HEK293 (cell line): Measurements from ENCODE around the gene SMIM20.
"Not testable (repeated sequence)": the region's sequence is repeated elsewhere in the genome, so short reads cannot be mapped to it uniquely, and the experiment has no call there.

Source experiments
- CTCF ChIP-seq: fragments of 450-650 bp; formaldehyde crosslinking; IDR thresholded peaks from 2 replicates; pipeline ENCODE4 v1.5.1; 2016; ENCODE audit warnings: missing biosample characterization, missing genetic modification characterization
- KLF9 ChIP-seq: fragments of 450-650 bp; formaldehyde crosslinking; IDR thresholded peaks from 2 replicates; pipeline ENCODE4 v1.5.1; 2016; ENCODE audit warnings: missing biosample characterization, missing genetic modification characterization, low read depth
- PBX3 ChIP-seq: sonication (generic); formaldehyde crosslinking; IDR thresholded peaks from 2 replicates; pipeline ENCODE4 v1.8.1; 2022; ENCODE audit warnings: mild to moderate bottlenecking, moderate library complexity, missing genetic modification reagents
- SETDB1 ChIP-seq: IDR thresholded peaks from one replicate; pipeline ENCODE4 v1.6.1; 2017; ENCODE audit warnings: mild to moderate bottlenecking, low read length, moderate library complexity, mixed read lengths; ENCODE audit not compliant: insufficient read length
- ZNF112 ChIP-seq: fragments of 450-650 bp; formaldehyde crosslinking; IDR thresholded peaks from 2 replicates; pipeline ENCODE4 v1.5.0; 2017; ENCODE audit warnings: missing biosample characterization, missing genetic modification characterization
- ZNF146 ChIP-seq: fragments of 450-650 bp; formaldehyde crosslinking; IDR thresholded peaks from 2 replicates; pipeline ENCODE4 v1.5.1; 2016; ENCODE audit warnings: missing biosample characterization, missing genetic modification characterization
- ZNF274 ChIP-seq, 2 experiments: fragments of 200-500 bp in 1 of 2; fragments of 450-650 bp in 1 of 2; sonication (Bioruptor generic) in 1 of 2; formaldehyde crosslinking in 1 of 2; IDR thresholded peaks; 2 replicates each; pipeline versions ENCODE4 v1.5.1 to v1.6.1; 2014 to 2016; ENCODE audit warnings: borderline replicate concordance in 1 of 2, inconsistent platforms in 1 of 2, low read length in 1 of 2, missing biosample characterization in 1 of 2, missing genetic modification characterization in 1 of 2
- ZNF76 ChIP-seq: fragments of 450-650 bp; formaldehyde crosslinking; IDR thresholded peaks from 2 replicates; pipeline ENCODE4; 2016; ENCODE audit warnings: low read depth, missing biosample characterization, missing genetic modification characterization, borderline replicate concordance
- ZNF777 ChIP-seq: fragments of 450-650 bp; formaldehyde crosslinking; IDR thresholded peaks from 2 replicates; pipeline ENCODE4 v1.5.1; 2017; ENCODE audit warnings: missing biosample characterization, missing genetic modification characterization, borderline replicate concordance
- TF ChIP-seq, protein P1 (sequence below): fragments of 450-650 bp; formaldehyde crosslinking; IDR thresholded peaks from 2 replicates; pipeline ENCODE4 v1.5.1; 2016; ENCODE audit warnings: missing biosample characterization, missing genetic modification characterization
- TF ChIP-seq, protein P2 (sequence below): fragments of 450-650 bp; formaldehyde crosslinking; IDR thresholded peaks from 2 replicates; pipeline ENCODE4 v1.5.1; 2016; ENCODE audit warnings: missing biosample characterization, missing genetic modification characterization

DNA sequence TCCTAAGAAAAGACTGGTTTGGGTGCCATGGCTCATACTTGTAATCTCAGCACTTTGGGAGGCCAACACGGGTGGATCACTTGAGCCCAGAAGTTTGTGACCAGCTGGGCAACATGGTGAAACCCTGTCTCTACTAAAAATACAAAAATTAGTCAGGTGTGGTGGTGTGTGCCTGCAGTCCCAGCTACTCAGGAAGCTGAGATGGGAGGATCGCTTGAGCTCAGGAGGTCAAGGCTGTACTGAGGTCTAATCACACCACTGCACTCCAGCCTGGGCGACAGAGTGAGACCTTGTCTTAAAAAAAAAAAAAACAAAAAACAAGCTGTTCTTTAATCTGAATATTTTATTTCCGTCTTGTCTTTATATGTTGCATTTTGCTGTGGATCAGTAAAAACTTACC, 47.6 kb upstream of the SMIM20 start:
- not testable (repeated sequence) for TF ChIP-seq CTCF (tag by site-specific recombination); ZNF777 (tag by site-specific recombination); PBX3 (CRISPR knock-in tag); ZNF76 (tag by site-specific recombination); KLF9; SETDB1; ZNF274 (IDR thresholded peaks at IDR 0.05; ENCODE audit: low read length); ZNF274 (tag by site-specific recombination; IDR thresholded peaks at IDR 0.05; ENCODE audit: borderline replicate concordance); ZNF146 (tag by site-specific recombination); ZNF112 (tag by site-specific recombination)
- TF ChIP-seq, protein P1, sequence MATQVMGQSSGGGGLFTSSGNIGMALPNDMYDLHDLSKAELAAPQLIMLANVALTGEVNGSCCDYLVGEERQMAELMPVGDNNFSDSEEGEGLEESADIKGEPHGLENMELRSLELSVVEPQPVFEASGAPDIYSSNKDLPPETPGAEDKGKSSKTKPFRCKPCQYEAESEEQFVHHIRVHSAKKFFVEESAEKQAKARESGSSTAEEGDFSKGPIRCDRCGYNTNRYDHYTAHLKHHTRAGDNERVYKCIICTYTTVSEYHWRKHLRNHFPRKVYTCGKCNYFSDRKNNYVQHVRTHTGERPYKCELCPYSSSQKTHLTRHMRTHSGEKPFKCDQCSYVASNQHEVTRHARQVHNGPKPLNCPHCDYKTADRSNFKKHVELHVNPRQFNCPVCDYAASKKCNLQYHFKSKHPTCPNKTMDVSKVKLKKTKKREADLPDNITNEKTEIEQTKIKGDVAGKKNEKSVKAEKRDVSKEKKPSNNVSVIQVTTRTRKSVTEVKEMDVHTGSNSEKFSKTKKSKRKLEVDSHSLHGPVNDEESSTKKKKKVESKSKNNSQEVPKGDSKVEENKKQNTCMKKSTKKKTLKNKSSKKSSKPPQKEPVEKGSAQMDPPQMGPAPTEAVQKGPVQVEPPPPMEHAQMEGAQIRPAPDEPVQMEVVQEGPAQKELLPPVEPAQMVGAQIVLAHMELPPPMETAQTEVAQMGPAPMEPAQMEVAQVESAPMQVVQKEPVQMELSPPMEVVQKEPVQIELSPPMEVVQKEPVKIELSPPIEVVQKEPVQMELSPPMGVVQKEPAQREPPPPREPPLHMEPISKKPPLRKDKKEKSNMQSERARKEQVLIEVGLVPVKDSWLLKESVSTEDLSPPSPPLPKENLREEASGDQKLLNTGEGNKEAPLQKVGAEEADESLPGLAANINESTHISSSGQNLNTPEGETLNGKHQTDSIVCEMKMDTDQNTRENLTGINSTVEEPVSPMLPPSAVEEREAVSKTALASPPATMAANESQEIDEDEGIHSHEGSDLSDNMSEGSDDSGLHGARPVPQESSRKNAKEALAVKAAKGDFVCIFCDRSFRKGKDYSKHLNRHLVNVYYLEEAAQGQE (tag by site-specific recombination): not testable (repeated sequence)
- TF ChIP-seq, protein P2, sequence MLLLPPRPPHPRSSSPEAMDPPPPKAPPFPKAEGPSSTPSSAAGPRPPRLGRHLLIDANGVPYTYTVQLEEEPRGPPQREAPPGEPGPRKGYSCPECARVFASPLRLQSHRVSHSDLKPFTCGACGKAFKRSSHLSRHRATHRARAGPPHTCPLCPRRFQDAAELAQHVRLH (tag by site-specific recombination): not testable (repeated sequence)
